Neural progenitor cell (in vitro differentiated cells): ENCODE measurements around the gene UNK.

Experiments
- CTCF ChIP-seq: fragments of 200-600 bp; sonication (generic); IDR thresholded peaks from 2 replicates; pipeline ENCODE4 v1.5.1; 2017; ENCODE audit warnings: antibody characterized with exemption, mild to moderate bottlenecking
- EZH2 ChIP-seq: fragments of 200-600 bp; sonication (generic); IDR thresholded peaks from 2 replicates; pipeline ENCODE4 v1.6.1; 2017; ENCODE audit warnings: antibody characterized with exemption, mild to moderate bottlenecking, moderate library complexity
- EZH2phosphoT487 ChIP-seq: fragments of 200-600 bp; sonication (generic); IDR thresholded peaks from 2 replicates; pipeline ENCODE4 v1.6.1; 2017; ENCODE audit warnings: antibody characterized with exemption

- no peak for TF ChIP-seq EZH2phosphoT487
- TF ChIP-seq CTCF = no peak
- no peak for TF ChIP-seq EZH2
Observed at GRCh38 chr17:75845933-75846691, 61.5 kb downstream of the UNK start.
